Measurements from ENCODE around the gene KLHL30.

KLHL30 gene

DNA sequence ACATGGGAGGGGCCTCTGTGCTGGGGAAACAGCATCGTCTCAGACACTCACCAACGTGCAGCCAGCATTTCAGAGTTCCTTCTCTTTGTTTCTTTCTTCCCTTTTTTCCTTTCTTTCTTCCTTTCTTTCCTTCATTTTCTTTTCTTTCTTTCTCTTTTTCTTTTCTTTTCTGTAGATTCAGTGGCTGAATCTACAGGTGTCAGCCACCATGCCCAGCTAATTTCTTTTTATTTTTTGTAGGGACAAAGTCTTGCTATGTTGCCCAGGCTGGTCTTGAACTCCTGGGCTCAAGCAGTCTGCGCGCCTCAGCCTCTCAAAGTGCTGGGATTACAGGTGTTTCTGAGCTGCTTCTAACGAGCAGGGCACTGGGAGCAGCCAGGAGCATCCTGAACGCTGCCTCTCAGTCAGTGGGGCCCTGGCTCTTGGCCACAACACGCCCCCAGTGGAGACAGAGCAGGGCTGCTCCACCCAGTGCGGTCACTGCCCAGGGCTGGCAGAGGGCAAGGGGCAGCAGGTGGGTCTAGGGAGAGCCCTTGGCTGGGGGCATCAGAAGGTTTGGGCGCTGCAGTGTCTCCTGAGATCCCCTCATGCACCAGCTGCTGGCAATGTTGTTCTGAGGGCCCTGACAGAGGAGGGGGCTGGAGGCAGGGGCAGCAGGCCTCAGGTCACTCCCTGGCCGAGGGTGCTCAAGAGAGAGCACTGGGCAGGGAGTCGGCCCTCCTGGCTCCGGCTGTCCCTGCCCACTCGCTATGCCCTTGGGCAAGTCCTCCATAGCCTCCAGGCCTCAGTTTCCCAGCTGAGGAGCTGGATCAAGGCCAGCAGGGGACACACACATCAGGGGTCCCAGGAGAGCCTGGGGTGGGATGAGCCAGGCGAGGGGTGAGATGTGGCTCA is 4.7 kb upstream of the KLHL30 start:
- no peak for DNase-seq

DNA sequence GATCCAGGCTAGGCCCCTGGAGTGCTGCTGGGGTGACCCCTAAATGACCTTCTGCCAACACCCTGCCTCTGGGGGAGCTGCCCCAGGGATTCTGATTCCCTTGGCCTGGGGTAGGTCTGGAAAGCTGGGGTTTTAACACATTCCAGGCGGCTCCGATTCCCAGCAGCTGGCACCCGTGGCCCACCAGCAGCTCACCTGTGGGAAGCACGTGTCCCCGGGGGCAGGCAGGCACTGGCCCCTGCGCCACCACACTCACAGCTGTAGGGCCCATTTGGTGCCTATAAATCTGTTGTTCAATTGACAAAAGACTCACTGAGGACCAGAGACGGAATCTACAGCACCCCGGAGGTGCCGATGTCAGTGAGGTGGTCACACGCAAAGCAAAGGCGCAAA is 4.1 kb upstream of the KLHL30 start:
- DNase-seq = no peak

DNA sequence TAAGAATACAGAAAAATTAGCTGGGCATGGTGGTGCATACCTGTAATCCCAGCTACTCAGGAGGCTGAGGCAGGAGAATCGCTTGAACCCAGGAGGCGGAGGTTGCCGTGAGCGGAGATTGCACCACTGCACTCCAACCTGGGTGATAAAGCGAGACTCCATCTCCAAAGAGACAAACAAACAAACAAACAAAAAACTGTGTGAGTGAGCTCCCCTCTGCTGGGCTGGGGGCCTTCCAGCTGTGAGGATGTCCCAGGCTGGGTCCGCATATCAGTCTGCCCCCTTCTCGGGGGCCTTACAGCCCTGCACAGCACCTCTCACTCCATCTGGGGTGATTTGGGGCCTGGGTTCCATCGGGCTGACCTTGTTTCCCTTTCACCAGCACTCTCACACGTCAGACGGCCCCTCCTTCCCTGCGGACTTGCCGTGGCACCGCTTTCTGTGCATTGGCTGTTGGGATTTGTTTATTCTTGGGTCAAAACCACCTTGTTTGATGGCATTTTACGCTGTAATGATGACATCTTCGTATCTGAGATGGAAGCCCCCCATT is 2.8 kb upstream of the KLHL30 start:
- DNase-seq = no peak

DNA sequence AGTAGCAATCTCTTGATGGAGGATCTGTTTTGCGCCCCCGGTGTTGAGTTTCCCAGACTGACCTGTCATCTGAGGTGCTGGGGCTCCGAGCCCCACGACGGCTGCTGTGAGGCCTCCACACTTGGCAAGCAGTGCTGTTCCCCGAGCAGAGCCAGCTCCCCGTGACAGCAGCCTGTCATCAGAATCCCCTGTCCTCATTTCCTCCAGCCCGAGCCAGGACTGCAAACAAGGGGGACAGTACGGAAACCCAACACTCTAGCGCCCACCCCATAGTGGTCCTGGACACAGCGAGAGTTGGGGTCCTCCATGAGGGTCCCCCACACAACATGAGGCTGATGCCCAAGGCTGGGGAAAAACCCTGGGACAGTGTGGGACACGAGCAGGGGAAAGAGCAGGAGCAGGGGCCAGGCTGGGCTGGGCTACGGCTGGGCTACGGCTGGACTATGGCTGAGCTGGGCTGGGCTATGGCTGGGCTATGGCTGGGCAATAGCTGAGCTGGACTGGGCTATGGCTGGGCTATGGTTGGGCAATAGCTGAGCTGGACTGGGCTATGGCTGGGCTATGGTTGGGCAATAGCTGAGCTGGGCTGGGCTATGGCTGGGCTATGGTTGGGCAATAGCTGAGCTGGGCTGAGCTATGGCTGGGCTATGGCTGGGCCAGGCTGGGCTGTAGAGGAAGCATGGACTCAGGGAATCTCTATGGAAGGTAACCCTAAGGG is 1.5 kb upstream of the KLHL30 start:
- no peak for DNase-seq

DNA sequence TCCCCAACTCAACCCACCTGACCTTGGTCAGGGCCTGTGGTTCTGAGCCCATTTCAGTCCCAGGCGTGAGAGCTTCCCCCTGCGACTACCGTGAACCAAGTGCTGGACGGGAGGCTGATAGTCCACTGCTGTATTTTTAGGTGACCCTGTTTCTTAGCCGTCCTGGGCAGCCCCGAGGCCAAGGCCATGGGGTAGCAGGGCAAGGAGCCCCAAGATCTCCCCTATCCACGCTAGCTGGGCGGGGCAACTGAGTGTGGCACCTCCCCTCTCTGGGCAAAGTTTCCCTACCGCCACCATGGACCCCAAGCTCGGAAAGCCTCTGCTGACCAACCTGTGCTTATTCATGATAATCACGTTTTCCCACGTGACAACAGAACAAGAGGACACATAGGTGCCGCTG is 583 bp upstream of the KLHL30 start:
- no peak for DNase-seq

DNA sequence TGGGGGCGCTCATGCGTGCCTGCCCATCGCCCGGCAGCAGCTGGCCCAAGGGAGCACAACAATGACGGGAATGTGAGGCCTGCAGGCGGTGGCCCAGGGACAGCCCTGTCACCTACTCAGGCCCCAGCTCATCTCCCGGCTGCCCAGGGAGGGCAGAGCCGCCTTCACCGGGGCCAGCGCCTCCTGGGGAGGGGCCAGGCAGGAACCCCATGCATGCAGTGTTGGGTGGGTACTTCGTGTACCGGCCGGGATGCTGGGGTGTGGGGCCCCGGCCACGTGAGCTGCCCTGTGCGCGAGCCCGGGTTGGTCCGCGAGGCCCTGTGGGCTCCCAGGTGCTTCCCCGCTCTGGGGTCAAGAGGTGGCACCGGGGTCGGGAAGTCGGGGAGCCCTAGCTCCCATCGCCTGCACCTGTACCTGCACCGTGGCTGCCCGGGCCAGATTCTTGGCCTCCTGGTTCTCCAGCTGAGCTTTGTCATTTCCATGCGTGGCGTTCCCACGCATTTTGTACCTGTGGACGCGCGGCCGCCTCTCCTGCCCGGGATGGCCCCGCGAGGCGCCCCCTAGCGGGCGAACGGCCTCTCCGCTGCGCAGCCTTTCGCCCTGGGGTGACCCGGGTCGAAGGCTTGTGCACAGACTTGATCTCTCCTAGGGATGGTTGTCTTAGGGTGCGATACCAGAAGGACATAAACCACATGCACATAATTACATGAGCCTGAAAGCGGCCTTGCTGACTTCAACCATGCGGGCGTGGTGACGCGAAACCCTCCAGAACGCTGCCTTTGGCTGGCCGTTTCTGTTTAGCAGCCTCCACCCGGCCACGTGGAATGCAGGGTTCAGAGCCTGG is 950 bp downstream of the KLHL30 start:
- no peak for DNase-seq

DNA sequence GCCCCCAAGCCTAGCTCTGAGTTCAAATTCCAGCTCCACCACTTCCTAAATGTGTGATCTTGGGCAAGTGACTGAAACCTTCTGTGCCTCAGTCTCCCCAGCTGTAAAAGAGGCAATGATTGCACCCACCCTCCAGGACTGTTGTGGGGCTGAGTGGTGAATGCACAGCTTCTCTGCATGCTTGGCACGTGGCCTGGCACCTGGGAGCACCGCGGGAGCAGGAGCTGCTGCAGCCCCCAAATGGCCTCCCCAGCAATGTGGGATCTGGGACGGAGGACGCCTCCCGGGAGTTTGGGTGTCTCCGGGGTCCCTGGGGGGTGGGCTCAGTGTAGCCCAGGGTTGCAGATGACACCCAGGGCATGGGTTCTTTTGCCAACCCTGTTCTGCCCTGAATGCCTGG is 1.6 kb downstream of the KLHL30 start:
- DNase-seq = no peak

DNA sequence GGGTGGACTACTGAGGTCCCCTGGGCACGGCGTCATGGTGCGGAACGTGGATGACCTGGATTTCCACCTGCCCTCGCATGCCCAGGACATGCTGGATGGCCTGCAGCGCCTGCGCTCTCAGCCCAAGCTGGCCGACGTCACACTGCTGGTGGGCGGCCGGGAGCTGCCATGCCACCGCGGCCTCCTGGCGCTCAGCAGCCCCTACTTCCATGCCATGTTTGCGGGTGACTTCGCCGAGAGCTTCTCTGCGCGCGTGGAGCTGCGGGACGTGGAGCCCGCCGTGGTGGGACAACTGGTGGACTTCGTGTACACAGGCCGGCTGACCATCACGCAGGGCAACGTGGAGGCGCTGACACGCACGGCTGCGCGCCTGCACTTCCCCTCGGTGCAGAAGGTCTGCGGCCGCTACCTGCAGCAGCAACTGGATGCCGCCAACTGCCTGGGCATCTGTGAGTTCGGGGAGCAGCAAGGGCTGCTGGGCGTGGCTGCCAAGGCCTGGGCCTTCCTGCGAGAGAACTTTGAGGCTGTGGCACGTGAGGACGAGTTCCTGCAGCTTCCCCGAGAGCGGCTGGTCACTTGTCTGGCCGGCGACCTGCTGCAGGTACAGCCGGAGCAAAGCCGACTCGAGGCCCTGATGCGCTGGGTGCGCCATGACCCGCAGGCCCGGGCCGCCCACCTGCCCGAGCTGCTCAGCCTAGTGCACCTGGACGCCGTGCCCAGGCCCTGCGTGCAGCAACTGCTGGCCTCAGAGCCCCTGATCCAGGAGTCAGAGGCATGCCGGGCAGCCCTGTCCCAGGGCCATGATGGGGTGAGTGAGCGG is 2.5 kb downstream of the KLHL30 start:
- no peak for DNase-seq

DNA sequence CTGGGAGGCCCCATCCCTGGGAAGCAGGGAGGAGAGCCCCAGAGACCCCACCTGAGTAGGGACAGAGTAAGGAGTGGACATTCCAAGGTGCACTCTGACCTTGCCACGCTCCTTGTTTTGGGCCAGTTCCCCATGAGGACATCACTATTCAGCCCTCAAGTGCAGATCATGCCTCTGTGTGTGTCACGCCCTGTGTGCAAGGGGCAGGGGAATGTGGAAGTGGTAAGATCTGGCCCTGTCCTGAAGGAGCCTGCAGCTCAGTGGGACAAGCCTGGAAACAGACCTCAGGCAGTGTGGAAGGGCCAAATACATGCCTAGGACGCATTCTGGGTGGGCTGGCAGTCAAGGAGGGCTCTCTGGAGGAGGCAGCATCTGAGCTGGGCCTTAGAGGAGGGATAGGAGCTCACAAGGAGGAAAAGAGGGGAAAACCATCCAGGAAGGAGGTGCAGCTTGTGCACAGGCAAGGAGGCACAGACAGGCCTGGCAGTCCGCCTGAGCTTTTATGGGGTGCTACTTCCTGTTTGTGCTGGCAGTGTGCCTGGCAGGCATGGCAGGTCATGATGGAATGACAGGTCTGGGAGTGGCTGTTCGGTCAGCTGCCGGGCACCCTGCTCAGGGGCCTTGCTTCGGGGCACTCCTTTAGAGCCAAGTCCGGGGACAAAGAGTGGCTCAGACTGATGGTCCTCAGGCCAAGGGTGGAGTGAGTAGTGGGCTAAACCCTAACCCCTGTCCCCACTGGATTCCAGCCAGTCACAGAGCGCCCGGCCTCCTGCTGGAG is 3.3 kb downstream of the KLHL30 start:
- DNase-seq = no peak

DNA sequence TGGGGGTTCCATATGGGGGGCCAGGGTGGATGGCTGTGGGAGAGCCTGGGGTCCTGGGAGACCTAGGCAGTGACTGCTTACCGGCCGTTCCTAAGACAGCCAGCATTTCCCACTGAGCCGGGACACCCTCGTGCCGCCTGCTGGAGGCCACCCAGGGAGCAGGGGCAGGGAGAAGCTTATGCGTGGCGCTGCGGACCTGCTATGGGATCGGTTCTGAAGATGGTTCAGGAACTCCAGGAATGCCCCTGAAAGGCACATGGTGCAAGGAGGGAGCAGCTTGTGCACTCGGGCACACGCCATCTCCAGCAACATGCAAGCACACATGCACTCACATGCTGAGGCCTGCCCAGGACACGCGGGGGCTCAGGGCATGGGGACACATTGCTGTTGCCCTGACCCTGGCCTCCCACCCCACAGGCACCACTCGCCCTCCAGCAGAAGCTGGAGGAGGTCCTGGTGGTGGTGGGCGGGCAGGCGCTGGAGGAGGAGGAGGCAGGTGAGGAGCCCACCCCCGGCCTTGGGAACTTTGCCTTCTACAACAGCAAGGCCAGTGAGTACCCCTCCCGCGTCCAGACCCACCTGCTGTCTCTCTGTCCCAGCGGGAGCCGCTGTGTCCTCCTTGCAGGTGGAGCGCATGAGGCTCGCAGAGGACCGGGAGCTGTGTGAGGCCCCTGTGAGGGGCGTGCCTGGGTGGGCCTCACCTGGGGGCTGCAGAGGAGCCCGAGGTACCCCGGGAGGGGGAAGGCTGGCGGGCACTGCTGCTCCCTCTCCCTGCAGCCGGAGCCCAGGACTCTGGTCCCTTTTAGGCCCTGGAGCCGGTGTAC is 4.1 kb downstream of the KLHL30 start:
- no peak for DNase-seq

DNA sequence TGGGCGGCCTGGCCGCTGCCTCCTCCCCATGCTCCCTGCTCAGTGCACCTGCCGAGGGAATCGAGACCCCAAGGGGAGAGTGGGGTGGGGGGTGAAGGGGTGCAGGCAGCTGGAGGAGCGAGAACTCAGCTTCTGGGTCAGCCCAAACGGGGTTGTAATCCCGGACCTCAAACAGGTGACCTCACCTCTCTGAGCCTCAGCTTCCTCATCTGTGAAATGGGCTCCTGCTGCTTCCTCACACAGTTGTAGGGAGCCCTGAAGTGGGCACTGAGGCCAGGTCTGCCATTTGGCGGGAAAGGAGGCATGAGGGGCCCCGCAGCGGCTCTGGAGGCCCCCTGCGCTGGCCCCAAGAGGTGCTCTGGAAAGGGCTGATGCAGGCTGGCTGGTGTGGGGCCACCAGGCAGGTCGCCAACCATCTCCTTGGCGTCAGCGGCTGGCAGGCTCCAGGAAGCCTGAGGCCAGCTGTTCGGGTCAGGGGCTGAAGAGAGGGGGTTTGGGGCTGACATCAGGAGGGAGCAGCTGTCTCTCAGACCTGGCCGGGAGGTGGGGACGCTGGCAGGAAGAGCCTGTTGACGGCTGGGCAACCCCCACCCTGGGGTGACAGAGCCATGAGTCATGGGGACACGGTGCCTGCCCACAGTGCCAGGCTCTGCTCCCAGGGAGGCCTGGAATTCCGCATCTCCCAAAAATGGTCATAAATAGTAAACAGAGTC is 4.9 kb downstream of the KLHL30 start:
- DNase-seq = no peak

DNA sequence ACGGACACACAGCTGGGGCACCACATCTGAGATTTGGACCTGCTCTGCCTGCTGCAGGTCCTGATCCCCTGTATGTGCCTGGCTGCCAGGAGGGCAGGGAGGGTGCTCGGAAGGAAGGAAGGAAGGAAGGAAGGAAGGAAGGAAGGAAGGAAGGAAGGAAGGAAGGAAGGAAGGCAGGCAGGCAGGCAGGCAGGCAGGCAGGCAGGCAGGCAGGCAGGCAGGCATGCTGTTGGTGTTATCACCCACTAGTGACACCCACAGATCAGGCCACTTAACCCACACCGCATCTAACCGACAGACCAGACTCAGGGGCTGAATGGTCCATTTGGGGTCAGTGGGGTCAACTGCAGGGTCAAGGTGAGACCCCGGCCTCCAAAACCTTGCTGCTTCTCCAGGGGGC is 5.8 kb downstream of the KLHL30 start:
- DNase-seq = no peak

DNA sequence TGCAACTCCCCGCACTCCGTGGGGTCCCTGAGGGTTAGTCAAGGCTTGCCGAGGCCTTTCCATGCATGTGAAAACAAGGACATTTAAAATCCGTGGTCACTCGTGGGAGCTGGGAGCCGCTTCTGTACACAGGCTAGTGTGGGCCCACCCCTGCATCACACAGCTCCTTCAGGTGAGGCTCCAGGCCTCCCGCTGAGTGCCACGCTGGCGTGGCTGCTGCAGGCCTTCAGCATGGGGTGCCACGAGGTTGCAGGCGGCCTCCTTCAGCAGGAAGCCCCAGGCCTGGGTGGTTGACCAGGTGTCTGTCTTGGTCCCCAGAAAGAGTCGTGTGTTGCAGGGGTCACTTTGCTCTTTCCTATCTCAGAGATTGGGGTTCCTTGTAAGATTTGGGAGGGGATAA is 6.6 kb downstream of the KLHL30 start:
- no peak for DNase-seq

DNA sequence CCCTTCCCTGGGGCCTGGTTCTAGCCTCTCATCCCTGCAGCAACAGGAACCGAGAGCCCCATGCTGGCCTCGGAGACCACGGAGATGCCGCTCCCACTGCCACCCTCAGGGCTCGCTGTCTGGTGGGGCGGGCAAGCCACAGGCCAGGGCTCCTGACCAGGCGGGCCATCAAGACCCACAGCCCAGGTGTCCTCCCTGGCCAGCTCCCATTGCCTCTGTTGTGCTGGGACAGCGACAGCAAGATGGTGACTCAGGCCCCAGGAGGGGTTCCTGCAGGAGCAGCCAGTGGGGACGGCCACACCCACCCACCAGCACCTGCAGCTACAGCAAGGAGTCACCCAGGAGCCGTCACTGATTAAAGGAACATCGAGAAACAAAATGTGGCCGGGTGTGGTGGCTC is 7.4 kb downstream of the KLHL30 start:
- DNase-seq = no peak

DNA sequence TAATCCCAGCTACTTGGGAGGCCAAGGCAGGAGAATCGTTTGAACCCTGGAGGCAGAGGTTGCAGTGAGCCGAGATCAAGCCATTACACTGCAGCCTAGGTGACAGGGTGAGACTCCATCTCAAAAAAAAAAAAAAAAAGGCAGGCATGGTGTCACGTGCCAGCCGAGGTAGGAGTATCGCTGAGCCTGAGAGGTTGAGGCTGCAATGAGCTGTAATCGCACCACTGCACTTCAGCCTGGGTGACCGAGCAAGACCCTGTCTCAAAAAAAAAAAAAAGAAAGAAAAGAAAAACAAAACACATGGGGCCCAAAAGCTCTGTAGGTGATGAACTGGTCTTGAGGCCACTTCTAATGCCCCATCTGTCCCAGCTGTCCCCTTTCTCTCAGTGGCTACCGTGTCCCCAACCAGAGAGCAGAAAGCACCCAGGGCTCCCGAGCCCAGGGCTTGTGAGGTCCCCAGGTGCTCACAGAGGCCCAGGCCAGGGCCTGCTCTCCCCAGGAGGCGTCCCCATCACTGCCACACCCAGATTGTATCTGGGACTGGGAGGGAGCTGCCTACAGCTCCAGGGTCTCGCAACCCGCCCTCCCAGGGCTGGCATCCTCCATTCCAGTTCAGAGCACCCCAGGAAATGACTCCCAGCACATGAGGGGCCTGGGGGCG is 8.5 kb downstream of the KLHL30 start:
- no peak for DNase-seq

DNA sequence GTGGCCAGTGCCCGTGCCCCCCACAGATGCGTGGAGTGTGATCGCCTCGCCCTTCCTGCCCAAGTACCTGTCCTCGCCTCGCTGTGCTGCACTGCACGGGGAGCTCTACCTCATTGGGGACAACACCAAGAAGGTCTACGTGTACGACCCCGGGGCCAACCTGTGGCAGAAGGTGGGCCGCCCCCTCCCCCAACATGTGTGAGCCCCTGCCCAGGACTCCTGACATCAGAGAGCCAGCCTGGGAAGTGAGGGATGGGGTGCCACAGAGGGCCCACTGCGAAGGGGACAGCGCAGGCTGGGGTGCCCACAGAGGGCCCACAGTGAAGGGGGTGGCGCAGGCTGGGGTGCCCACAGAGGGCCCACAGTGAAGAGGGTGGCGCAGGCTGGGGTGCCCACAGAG is 10.5 kb downstream of the KLHL30 start:
- DNase-seq = no peak

DNA sequence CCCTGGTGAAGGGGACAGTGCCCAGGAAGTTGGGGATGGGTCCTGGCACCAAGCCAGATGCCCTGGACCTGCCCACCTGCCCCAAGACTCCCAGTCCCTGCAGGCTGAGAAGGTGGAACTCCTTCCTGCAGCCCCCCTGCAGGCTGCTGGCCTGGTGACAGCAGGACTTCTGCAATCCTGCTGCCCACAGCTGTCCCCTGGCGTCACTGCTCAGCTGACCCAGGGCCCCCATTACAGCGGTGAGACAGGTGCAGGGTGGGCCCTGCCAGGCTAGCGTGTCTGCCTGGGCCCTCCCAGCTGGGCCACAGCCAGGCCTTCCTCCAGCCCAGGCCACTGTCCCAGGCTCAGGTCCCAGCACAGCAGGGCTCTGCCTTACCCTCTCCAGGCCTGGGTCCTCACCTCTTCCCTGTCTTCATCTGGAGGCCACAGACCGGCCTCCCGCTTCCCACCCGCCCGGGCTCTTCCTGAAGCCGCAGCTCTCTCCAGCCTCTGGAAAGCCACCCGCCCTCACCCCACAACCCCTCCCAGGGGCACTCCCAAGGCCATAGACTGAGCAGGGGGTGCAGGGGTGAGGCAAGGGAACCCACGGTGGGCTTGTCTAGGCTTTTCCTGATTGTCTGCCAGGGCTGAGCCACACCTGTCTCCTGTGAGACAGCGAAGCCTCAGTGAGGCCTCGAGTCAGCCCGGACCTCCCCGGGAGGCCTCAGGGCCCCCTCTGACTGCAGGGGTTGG is 11.5 kb downstream of the KLHL30 start:
- no peak for DNase-seq

DNA sequence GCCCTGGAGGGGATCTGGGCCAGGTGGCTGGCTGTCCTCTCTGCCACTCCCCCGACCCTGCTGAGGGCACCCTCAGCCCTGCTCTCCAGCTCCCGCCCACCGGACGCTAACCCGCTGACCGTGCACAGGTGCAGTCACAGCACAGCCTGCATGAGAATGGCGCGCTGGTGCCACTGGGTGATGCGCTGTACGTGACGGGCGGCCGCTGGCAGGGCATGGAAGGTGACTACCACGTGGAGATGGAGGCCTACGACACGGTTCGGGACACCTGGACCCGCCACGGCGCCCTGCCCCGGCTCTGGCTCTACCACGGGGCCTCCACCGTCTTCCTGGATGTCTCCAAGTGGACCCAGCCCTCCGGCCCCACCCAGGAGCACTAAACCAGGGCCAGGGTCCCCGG is 12.2 kb downstream of the KLHL30 start:
- no peak for DNase-seq

DNA sequence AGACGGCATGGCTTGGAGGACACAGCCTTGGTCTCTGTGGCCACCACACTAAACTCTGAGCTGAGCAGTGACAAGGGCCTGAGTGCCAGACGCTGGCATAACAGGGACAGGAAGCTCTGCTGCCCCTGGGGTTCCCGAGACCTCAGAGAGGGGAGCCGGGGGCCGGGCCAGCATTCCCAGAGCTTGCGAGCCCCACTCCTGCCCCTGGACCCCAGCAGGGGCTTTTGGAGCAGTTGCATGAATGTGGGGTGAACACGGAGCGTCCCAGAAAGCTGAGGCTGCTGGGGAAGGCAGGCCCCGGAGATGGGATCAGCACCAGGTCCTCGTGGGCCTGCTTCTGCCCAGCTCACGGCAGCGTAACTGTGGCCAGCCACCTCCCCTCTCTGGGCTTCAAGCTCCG is 12.7 kb downstream of the KLHL30 start:
- DNase-seq = no peak

Measured in effector CD4-positive, alpha-beta T cell (primary cell).